MM.1S (cell line): Measurements from ENCODE around the gene TEDDM1.

Experiments used
- DNase-seq: peaks from one replicate; pipeline ENCODE4 v3.0.0-alpha.2; 2015
- H2AFZ ChIP-seq: fragments of 300-600 bp; sonication (generic); 2 replicates; pipeline ENCODE4 v1.6.0; 2016; ENCODE audit warnings: antibody characterized with exemption, low read length
- H3F3A ChIP-seq: fragments of 300-600 bp; sonication (generic); 2 replicates; pipeline ENCODE4 v1.6.1; 2016; ENCODE audit warnings: mild to moderate bottlenecking, antibody characterized with exemption, low read length, moderate library complexity, mixed read lengths; ENCODE audit not compliant: insufficient read depth
- H3K27ac ChIP-seq: fragments of 300-600 bp; sonication (generic); 2 replicates; pipeline ENCODE4 v1.5.1; 2016; ENCODE audit warnings: mild to moderate bottlenecking, low read length
- H3K27me3 ChIP-seq: fragments of 300-600 bp; sonication (generic); replicated peaks from 2 replicates; pipeline ENCODE4 v1.6.0; 2016; ENCODE audit warnings: low read length; ENCODE audit not compliant: insufficient read depth
- H3K36me3 ChIP-seq: fragments of 300-600 bp; sonication (generic); replicated peaks from 2 replicates; pipeline ENCODE4 v1.6.1; 2016; ENCODE audit warnings: mild to moderate bottlenecking, low read length, mixed read lengths; ENCODE audit not compliant: insufficient read depth
- H3K4me1 ChIP-seq: fragments of 300-600 bp; sonication (generic); 2 replicates; pipeline ENCODE4 v1.6.1; 2016; ENCODE audit warnings: low read length, mixed read lengths
- H3K4me2 ChIP-seq: fragments of 300-600 bp; sonication (generic); 2 replicates; pipeline ENCODE4 v1.6.0; 2016; ENCODE audit warnings: low read depth, low read length
- H3K4me3 ChIP-seq: fragments of 300-600 bp; sonication (generic); 2 replicates; pipeline ENCODE4 v1.5.1; 2016; ENCODE audit warnings: low read length, mixed read lengths
- H3K79me2 ChIP-seq: fragments of 300-600 bp; sonication (generic); 2 replicates; pipeline ENCODE4 v1.6.1; 2016; ENCODE audit warnings: mixed run types, low read length, mixed read lengths
- H3K9ac ChIP-seq: fragments of 300-600 bp; sonication (generic); 2 replicates; pipeline ENCODE4 v1.6.1; 2016; ENCODE audit warnings: low read length, mixed read lengths
- H3K9me2 ChIP-seq: fragments of 300-600 bp; sonication (generic); replicated peaks from 2 replicates; pipeline ENCODE4 v1.6.1; 2016; ENCODE audit warnings: mild to moderate bottlenecking, low read length, mixed read lengths; ENCODE audit not compliant: insufficient read depth
- H3K9me3 ChIP-seq: fragments of 300-600 bp; sonication (generic); replicated peaks from 2 replicates; pipeline ENCODE4 v1.6.1; 2016; ENCODE audit warnings: mild to moderate bottlenecking, low read length, mixed read lengths; ENCODE audit not compliant: insufficient read depth
- H4K20me1 ChIP-seq: fragments of 300-600 bp; sonication (generic); 2 replicates; pipeline ENCODE4 v1.6.1; 2016; ENCODE audit warnings: mild to moderate bottlenecking, low read length, moderate library complexity, mixed read lengths; ENCODE audit not compliant: insufficient read depth
- EZH2 ChIP-seq: fragments of 300-600 bp; sonication (generic); optimal IDR thresholded peaks from 2 replicates; pipeline ENCODE3; 2017; ENCODE audit warnings: low read depth, mild to moderate bottlenecking, antibody characterized with exemption, low read length, mixed read lengths
- EZH2phosphoT487 ChIP-seq: fragments of 300-600 bp; sonication (generic); IDR thresholded peaks from 2 replicates; pipeline ENCODE4 v1.6.1; 2018; ENCODE audit warnings: antibody characterized with exemption, low read length
- TF ChIP-seq, protein P1 (sequence below): fragments of 300-600 bp; sonication (generic); IDR thresholded peaks from 2 replicates; pipeline ENCODE4 v1.5.1; 2016; ENCODE audit warnings: antibody characterized with exemption, low read length, mixed read lengths

TEDDM1 gene

DNA sequence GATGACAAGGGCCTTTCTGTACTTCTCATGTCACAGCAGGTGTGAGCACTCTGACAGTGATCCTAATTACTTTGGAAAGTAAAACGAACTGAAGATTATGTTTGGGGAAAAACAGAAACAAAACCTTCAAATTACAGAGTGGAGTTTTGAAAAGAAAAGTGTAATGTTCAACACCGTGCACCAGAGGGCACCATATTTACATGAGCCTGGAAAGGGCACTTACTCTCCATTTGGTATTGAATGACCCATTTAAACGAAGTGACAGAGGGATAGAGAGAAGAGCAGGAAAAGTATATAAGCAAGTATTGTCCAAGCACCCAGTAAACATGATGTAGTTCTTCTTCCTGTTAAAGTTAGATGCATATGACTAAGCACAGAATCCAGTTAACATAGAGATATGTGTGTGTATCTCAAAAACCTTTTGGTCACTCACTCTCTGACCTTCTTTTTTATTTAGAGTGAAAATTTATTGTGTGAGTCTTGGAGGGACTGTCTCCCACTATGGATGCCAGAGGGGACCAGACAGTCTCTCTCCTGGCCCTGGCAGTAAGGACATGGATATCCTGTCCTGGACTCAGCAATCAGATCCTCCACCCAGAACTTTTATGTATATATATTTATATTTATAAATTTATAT, 45.7 kb upstream of the TEDDM1 start:
- Histone ChIP-seq H3K9me2 (no peaks in the 10 kb centered on the region), H3K27ac (no peak overlapping the region), H3F3A (no peaks in the 10 kb centered on the region), H3K4me2 (peak overlapping the region; percentile 30), H3K36me3 (no peaks in the 10 kb centered on the region), H3K4me3 (peak overlapping the region; percentile 25), H3K9me3 (no peaks in the 10 kb centered on the region), H3K79me2 (no peaks in the 10 kb centered on the region), H2AFZ (peak overlapping the region; percentile 54), H4K20me1 (no peaks in the 10 kb centered on the region), H3K27me3 (no peaks in the 10 kb centered on the region), H3K4me1 (no peaks in the 10 kb centered on the region), H3K9ac (no peak overlapping the region)
- DNase-seq, result peak; percentile 71
- TF ChIP-seq EZH2phosphoT487 (no peak), EZH2 (no peak)
- TF ChIP-seq, protein P1, sequence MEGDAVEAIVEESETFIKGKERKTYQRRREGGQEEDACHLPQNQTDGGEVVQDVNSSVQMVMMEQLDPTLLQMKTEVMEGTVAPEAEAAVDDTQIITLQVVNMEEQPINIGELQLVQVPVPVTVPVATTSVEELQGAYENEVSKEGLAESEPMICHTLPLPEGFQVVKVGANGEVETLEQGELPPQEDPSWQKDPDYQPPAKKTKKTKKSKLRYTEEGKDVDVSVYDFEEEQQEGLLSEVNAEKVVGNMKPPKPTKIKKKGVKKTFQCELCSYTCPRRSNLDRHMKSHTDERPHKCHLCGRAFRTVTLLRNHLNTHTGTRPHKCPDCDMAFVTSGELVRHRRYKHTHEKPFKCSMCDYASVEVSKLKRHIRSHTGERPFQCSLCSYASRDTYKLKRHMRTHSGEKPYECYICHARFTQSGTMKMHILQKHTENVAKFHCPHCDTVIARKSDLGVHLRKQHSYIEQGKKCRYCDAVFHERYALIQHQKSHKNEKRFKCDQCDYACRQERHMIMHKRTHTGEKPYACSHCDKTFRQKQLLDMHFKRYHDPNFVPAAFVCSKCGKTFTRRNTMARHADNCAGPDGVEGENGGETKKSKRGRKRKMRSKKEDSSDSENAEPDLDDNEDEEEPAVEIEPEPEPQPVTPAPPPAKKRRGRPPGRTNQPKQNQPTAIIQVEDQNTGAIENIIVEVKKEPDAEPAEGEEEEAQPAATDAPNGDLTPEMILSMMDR, result peak; percentile 88

DNA sequence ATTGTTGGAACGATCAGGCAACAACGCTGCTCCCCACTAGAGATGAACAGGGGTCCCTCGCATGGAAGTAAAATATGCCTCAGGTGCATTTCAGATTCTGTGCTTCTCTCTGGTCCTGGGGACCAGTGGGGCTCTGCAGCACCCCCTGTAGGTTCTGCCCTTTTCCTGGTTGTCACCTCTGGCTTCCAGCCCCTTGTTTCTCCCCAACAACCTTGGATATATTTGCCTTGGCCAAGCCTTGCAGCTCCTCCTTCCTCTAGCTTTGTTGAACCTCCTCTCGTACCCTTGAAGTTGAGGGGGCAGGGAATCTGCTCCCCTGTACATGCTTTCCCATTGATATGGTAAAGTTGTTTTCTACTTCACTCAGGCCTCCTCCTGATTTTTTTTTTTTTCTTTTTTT, 44.0 kb upstream of the TEDDM1 start:
- H3K4me3 ChIP-seq, result no peak overlapping the region
- DNase-seq, result no peak
- no peak overlapping the region for H3K27ac ChIP-seq

DNA sequence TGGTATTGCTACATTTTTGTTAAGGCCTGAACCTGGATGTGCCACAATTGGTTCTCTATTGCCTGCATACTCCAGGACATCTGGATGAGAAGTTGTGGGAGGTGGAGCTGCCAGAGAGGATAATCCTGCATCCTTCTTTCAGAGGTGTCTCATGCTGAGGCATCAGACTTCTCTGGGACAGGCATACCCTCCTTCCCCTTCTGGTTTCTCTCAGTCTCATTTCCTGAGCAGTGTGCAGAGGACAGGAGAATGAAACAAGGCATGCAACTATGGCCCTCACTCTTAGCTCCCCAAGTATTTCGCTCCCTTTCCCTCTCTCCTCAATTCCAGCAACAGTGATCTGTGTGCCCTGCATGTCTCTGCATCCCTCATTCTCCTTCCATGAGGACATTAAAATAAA, 41.9 kb upstream of the TEDDM1 start:
- H3K4me3 ChIP-seq, result no peak overlapping the region
- H3K9me2 ChIP-seq, result no peaks in the 10 kb centered on the region
- no peak overlapping the region for H3K9ac ChIP-seq
- H3K79me2 ChIP-seq, result no peaks in the 10 kb centered on the region
- H4K20me1 ChIP-seq, result no peaks in the 10 kb centered on the region
- no peak overlapping the region for H3K4me2 ChIP-seq
- no peak overlapping the region for H3K27ac ChIP-seq
- H3F3A ChIP-seq, result no peaks in the 10 kb centered on the region
- H2AFZ ChIP-seq, result no peak overlapping the region
- no peaks in the 10 kb centered on the region for H3K4me1 ChIP-seq
- no peaks in the 10 kb centered on the region for H3K9me3 ChIP-seq
- DNase-seq, result no peak
- TF ChIP-seq EZH2phosphoT487 (no peak), EZH2 (no peak)
- TF ChIP-seq, protein P1, result no peak
- no peaks in the 10 kb centered on the region for H3K27me3 ChIP-seq
- no peaks in the 10 kb centered on the region for H3K36me3 ChIP-seq

More for the DNA sequence above, 44.0 kb upstream of the TEDDM1 start:
- Histone ChIP-seq H3K4me1 (no peaks in the 10 kb centered on the region), H3K27me3 (no peaks in the 10 kb centered on the region), H3K36me3 (no peaks in the 10 kb centered on the region), H3K9ac (no peak overlapping the region), H2AFZ (no peak overlapping the region), H3F3A (no peaks in the 10 kb centered on the region), H3K79me2 (no peaks in the 10 kb centered on the region), H3K4me2 (no peak overlapping the region), H3K9me2 (no peaks in the 10 kb centered on the region), H4K20me1 (no peaks in the 10 kb centered on the region), H3K9me3 (no peaks in the 10 kb centered on the region)
- TF ChIP-seq EZH2, result no peak
- no peak for TF ChIP-seq EZH2phosphoT487
- TF ChIP-seq, protein P1, result peak; percentile 21
